Measurements from ENCODE around the gene OBSCN. TPM values are rescaled to one million over a fixed set of nuclear protein-coding genes. Genes with fewer than 3 reads are reported as not detected.

The OBSCN gene
- total and polyA plus RNA-seq, 2 donors (not counting 1 experiment from before 2014, with no cell fraction given): 10.0 to 63.9 TPM

GRCh38 chr1:228238461-228238860 lies 30.6 kb downstream of the OBSCN start:
- Histone ChIP-seq H3K9ac (ENCODE audit: low read length) (no peak overlapping the region), H3K79me2 (ENCODE audit: control insufficient read depth, insufficient read depth, low read length) (no peaks in the 10 kb centered on the region), H2AFZ (ENCODE audit: insufficient read depth, low read depth, low read length, poor library complexity, severe bottlenecking) (no peak overlapping the region), H4K20me1 (ENCODE audit: control insufficient read depth, insufficient read depth, low read length, poor library complexity, severe bottlenecking) (no peaks in the 10 kb centered on the region), H3K36me3 (replicated peaks in 1 of 2; ENCODE audit: control extremely low read depth in 1 of 2, control insufficient read depth in 1 of 2, extremely low read depth in 1 of 2, insufficient read depth in 2 of 2, low read length in 1 of 2) (no peaks in the 10 kb centered on the region), H3K27ac (ENCODE audit: low read length in 2 of 2) (no peak overlapping the region), H3K27me3 (replicated peaks in 1 of 4; ENCODE audit: control extremely low read depth in 1 of 4, control insufficient read depth in 3 of 4, insufficient read depth in 4 of 4, low read length in 3 of 4) (no peaks in the 10 kb centered on the region), H3K4me1 (ENCODE audit: control insufficient read depth in 2 of 2, insufficient read depth in 2 of 2, low read length in 2 of 2) (no peaks in the 10 kb centered on the region), H3K4me3 (ENCODE audit: control extremely low read depth in 1 of 5, extremely low read depth in 1 of 5, insufficient read depth in 1 of 5, low read depth in 2 of 5, low read length in 4 of 5) (no peak overlapping the region), H3K4me2 (replicated peaks; ENCODE audit: low read depth, low read length, poor library complexity, severe bottlenecking) (no peak overlapping the region), H3K9me3 (ENCODE audit: control extremely low read depth in 1 of 3, control insufficient read depth in 2 of 3, insufficient read depth in 1 of 3, low read length in 2 of 3) (peaks cover 2 to 33% (median 30%) of the 10 kb centered on the region in 3 donors)
- ChIA-PET CTCF (no interaction called here), POLR2A (no interaction called here)
- peaks cover 22% of the 10 kb centered on the region for H3K9me3 Mint-ChIP-seq (ENCODE audit: insufficient read depth)
- TF ChIP-seq EZH2 (IDR thresholded peaks at IDR 0.05; ENCODE audit: borderline replicate concordance, insufficient read depth, low read depth, low read length, poor library complexity, severe bottlenecking) (no peak), CTCF (IDR thresholded peaks at IDR 0.05) (no peak)
- WGBS (ENCODE audit: insufficient coverage): 64% methylated on average over 3 of the region's 3 CpGs
- intact Hi-C loops (cut with micrococcal nuclease): no loop called here
- no peak for DNase-seq
- H3K4me1 Mint-ChIP-seq: no peaks in the 10 kb centered on the region
- H3K27ac Mint-ChIP-seq: no peak overlapping the region
- H3K27me3 Mint-ChIP-seq: no peaks in the 10 kb centered on the region
- no peak overlapping the region for H3K4me3 Mint-ChIP-seq
- ATAC-seq (ENCODE audit: low read depth): no peak

GRCh38 chr1:228240411-228241240 lies 32.8 kb downstream of the OBSCN start:
- Histone ChIP-seq H3K9ac (ENCODE audit: low read length) (no peak overlapping the region), H3K9me3 (ENCODE audit: control extremely low read depth in 1 of 3, control insufficient read depth in 2 of 3, insufficient read depth in 1 of 3, low read length in 2 of 3) (peaks cover 2 to 44% (median 38%) of the 10 kb centered on the region in 3 donors), H3K4me1 (ENCODE audit: control insufficient read depth in 2 of 2, insufficient read depth in 2 of 2, low read length in 2 of 2) (no peaks in the 10 kb centered on the region), H3K27me3 (replicated peaks in 1 of 4; ENCODE audit: control extremely low read depth in 1 of 4, control insufficient read depth in 3 of 4, insufficient read depth in 4 of 4, low read length in 3 of 4) (no peaks in the 10 kb centered on the region), H3K27ac (ENCODE audit: low read length in 2 of 2) (no peak overlapping the region), H3K36me3 (replicated peaks in 1 of 2; ENCODE audit: control extremely low read depth in 1 of 2, control insufficient read depth in 1 of 2, extremely low read depth in 1 of 2, insufficient read depth in 2 of 2, low read length in 1 of 2) (peaks cover 0 to 3% of the 10 kb centered on the region in 2 experiments), H4K20me1 (ENCODE audit: control insufficient read depth, insufficient read depth, low read length, poor library complexity, severe bottlenecking) (no peaks in the 10 kb centered on the region), H2AFZ (ENCODE audit: insufficient read depth, low read depth, low read length, poor library complexity, severe bottlenecking) (no peak overlapping the region), H3K4me2 (replicated peaks; ENCODE audit: low read depth, low read length, poor library complexity, severe bottlenecking) (no peak overlapping the region), H3K79me2 (ENCODE audit: control insufficient read depth, insufficient read depth, low read length) (no peaks in the 10 kb centered on the region), H3K4me3 (ENCODE audit: control extremely low read depth in 1 of 5, extremely low read depth in 1 of 5, insufficient read depth in 1 of 5, low read depth in 2 of 5, low read length in 4 of 5) (no peak overlapping the region)
- TF ChIP-seq EZH2 (IDR thresholded peaks at IDR 0.05; ENCODE audit: borderline replicate concordance, insufficient read depth, low read depth, low read length, poor library complexity, severe bottlenecking): no peak
- TF ChIP-seq CTCF (IDR thresholded peaks at IDR 0.05): no peak
- intact Hi-C loops (cut with micrococcal nuclease): no loop called here
- Mint-ChIP-seq H3K9me3 (ENCODE audit: insufficient read depth) (peaks cover 31% of the 10 kb centered on the region), H3K4me3 (no peak overlapping the region), H3K27ac (no peak overlapping the region), H3K27me3 (no peaks in the 10 kb centered on the region), H3K4me1 (no peaks in the 10 kb centered on the region)
- 84% methylated on average over 11 of the region's 13 CpGs for WGBS (ENCODE audit: insufficient coverage)
- CTCF ChIA-PET: interaction anchor here (0.5 kb wide), 1 partner anchor 23 kb away, joined by 3 read pairs; no protein-coding TSS in a partner anchor
- no peak for ATAC-seq (ENCODE audit: low read depth)
- DNase-seq: no peak
- POLR2A ChIA-PET: no interaction called here
